ENCODE measurements around the gene CMTM8. TPM values are rescaled to one million over a fixed set of nuclear protein-coding genes. Genes with fewer than 3 reads are reported as not detected.

The CMTM8 gene
- total RNA-seq, 1 donor from 2014 or later = 5.1 TPM

- TF ChIP-seq CTCF (IDR thresholded peaks at IDR 0.05; ENCODE audit: unreplicated experiment) = no peak
- Mint-ChIP-seq H3K27ac (no peak overlapping the region), H3K9me3 (no peaks in the 10 kb centered on the region), H3K4me3 (no peak overlapping the region), H3K4me1 (peaks cover 3% of the 10 kb centered on the region), H3K36me3 (no peaks in the 10 kb centered on the region), H3K27me3 (ENCODE audit: low read depth) (no peaks in the 10 kb centered on the region)
- no peak for DNase-seq (ENCODE audit: low spot score in 2 of 2, unreplicated experiment in 2 of 2)
Observed at GRCh38 chr3:32203854-32204253, 34.6 kb upstream of the CMTM8 start.

- H3K4me1 Mint-ChIP-seq = peaks cover 3% of the 10 kb centered on the region
- no peak overlapping the region for H3K4me3 Mint-ChIP-seq
Observed at GRCh38 chr3:32208447-32208846, 30.0 kb upstream of the CMTM8 start.

GRCh38 chr3:32215185-32215584 lies 23.3 kb upstream of the CMTM8 start:
- H3K4me1 Mint-ChIP-seq = no peaks in the 10 kb centered on the region
- no peak overlapping the region for H3K4me3 Mint-ChIP-seq
- H3K9me3 Mint-ChIP-seq = peaks cover 10% of the 10 kb centered on the region
- no peak for TF ChIP-seq CTCF (IDR thresholded peaks at IDR 0.05; ENCODE audit: unreplicated experiment)
- H3K27me3 Mint-ChIP-seq (ENCODE audit: low read depth) = no peaks in the 10 kb centered on the region
- H3K36me3 Mint-ChIP-seq = no peaks in the 10 kb centered on the region
- DNase-seq (ENCODE audit: low spot score in 2 of 2, unreplicated experiment in 2 of 2) = no peak
- H3K27ac Mint-ChIP-seq = no peak overlapping the region

More at GRCh38 chr3:32208447-32208846, 30.0 kb upstream of the CMTM8 start:
- no peaks in the 10 kb centered on the region for H3K27me3 Mint-ChIP-seq (ENCODE audit: low read depth)
- DNase-seq (ENCODE audit: low spot score in 2 of 2, unreplicated experiment in 2 of 2) = no peak
- no peak for TF ChIP-seq CTCF (IDR thresholded peaks at IDR 0.05; ENCODE audit: unreplicated experiment)
- no peak overlapping the region for H3K27ac Mint-ChIP-seq
- no peaks in the 10 kb centered on the region for H3K9me3 Mint-ChIP-seq
- no peaks in the 10 kb centered on the region for H3K36me3 Mint-ChIP-seq

- no peak for TF ChIP-seq CTCF (IDR thresholded peaks at IDR 0.05; ENCODE audit: unreplicated experiment)
Observed at GRCh38 chr3:32216172-32216783, 22.2 kb upstream of the CMTM8 start.

GRCh38 chr3:32217339-32217738 lies 21.1 kb upstream of the CMTM8 start:
- no peak for TF ChIP-seq CTCF (IDR thresholded peaks at IDR 0.05; ENCODE audit: unreplicated experiment)
- no peaks in the 10 kb centered on the region for H3K4me1 Mint-ChIP-seq
- no peaks in the 10 kb centered on the region for H3K27me3 Mint-ChIP-seq (ENCODE audit: low read depth)
- no peak for DNase-seq (ENCODE audit: low spot score in 2 of 2, unreplicated experiment in 2 of 2)
- H3K9me3 Mint-ChIP-seq = peaks cover 14% of the 10 kb centered on the region
- H3K27ac Mint-ChIP-seq = no peak overlapping the region
- H3K4me3 Mint-ChIP-seq = no peak overlapping the region
- H3K36me3 Mint-ChIP-seq = no peaks in the 10 kb centered on the region

More at GRCh38 chr3:32216172-32216783, 22.2 kb upstream of the CMTM8 start:
- Mint-ChIP-seq H3K36me3 (no peaks in the 10 kb centered on the region), H3K4me1 (no peaks in the 10 kb centered on the region), H3K27me3 (ENCODE audit: low read depth) (no peaks in the 10 kb centered on the region), H3K27ac (no peak overlapping the region), H3K4me3 (no peak overlapping the region), H3K9me3 (peaks cover 14% of the 10 kb centered on the region)
- no peak for DNase-seq (ENCODE audit: low spot score in 2 of 2, unreplicated experiment in 2 of 2)

GRCh38 chr3:32219537-32219936 lies 18.9 kb upstream of the CMTM8 start:
- Mint-ChIP-seq H3K4me3 (no peak overlapping the region), H3K27me3 (ENCODE audit: low read depth) (no peaks in the 10 kb centered on the region), H3K9me3 (peaks cover 14% of the 10 kb centered on the region), H3K27ac (no peak overlapping the region), H3K4me1 (peaks cover 7% of the 10 kb centered on the region), H3K36me3 (no peaks in the 10 kb centered on the region)
- TF ChIP-seq CTCF (IDR thresholded peaks at IDR 0.05; ENCODE audit: unreplicated experiment) = no peak
- DNase-seq (ENCODE audit: low spot score in 2 of 2, unreplicated experiment in 2 of 2) = no peak
